GM18498 (cell line): ENCODE measurements around the gene POU2AF2.
A peak's percentile ranks its signal among the peaks of the same experiment; 100 is the strongest.
"Not testable (repeated sequence)": the region's sequence is repeated elsewhere in the genome, so short reads cannot be mapped to it uniquely, and the experiment has no call there.

Source experiments
- ATAC-seq: cut with Tn5 transposase; IDR thresholded peaks from one replicate; pipeline ENCODE4 v1.9.1; 2021; ENCODE audit warnings: mild to moderate bottlenecking, moderate library complexity; ENCODE audit not compliant: unreplicated experiment

POU2AF2 gene, protein sequence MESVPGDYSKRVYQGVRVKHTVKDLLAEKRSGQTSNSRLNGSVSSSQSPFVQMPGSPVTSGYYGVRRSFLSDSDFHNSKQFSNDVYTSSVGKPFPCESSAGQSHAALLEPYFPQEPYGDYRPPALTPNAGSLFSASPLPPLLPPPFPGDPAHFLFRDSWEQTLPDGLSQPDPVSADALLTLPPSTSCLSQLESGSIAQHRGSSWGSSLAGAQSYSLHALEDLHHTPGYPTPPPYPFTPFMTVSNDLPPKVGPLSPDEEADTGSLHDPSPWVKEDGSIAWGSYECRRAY

DNA sequence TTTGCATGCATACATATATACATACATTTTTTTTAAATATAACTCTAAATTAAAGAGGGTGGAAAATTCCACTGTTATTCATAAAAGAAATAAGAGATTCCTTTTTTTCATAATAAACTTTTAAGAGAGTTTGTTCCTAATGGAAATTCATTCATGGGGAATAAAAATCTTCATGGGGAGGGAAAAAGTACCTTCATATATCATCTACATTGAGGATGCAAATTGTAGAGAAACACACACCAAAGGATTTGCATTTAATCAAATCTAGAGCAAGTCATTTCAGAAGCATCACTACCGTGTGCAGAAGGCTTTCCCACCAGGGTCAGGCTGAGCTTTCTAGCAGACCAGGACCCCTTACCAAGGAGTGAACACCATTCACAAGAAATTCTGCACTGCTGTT, at the start of gene POU2AF2:
Gene POU2AF2, plus strand, starts transcription at position 301 of the 400 bp plus-strand sequence. CDS start 129 bp downstream, outside the sequence.
- ATAC-seq = no peak

DNA sequence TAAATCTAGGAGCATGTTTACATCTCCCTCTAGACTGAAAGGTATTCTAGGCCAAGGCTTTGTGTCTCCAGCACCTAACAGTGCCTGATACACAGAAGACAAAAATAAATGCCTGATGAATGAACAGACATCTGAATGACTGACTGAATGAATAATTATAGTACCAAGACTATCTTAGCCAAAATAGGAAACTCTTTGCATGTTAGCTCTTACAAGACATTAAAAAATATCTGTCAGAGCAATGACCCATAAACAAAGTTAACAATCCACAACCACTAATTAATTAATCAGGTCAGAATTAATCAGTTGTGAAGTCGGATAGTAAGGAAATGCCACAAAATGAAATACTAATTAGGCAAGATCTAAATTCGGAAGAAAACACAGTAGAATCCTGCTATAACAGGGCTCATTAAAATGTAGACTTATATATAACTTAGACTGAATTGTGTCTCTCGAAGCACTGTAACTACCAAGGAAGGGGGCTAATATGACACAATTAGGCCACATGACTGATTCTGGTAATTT, 45.5 kb upstream of the POU2AF2 start:
- no peak for ATAC-seq

GRCh38 chr11:111204211-111204610, 41.3 kb upstream of the POU2AF2 start:
- ATAC-seq = no peak

GRCh38 chr11:111205632-111206385, 39.7 kb upstream of the POU2AF2 start:
- no peak for ATAC-seq

- ATAC-seq = no peak
Measured at GRCh38 chr11:111206472-111206871, 39.1 kb upstream of the POU2AF2 start.

- no peak for ATAC-seq
Measured at GRCh38 chr11:111207213-111207612, 38.3 kb upstream of the POU2AF2 start.

DNA sequence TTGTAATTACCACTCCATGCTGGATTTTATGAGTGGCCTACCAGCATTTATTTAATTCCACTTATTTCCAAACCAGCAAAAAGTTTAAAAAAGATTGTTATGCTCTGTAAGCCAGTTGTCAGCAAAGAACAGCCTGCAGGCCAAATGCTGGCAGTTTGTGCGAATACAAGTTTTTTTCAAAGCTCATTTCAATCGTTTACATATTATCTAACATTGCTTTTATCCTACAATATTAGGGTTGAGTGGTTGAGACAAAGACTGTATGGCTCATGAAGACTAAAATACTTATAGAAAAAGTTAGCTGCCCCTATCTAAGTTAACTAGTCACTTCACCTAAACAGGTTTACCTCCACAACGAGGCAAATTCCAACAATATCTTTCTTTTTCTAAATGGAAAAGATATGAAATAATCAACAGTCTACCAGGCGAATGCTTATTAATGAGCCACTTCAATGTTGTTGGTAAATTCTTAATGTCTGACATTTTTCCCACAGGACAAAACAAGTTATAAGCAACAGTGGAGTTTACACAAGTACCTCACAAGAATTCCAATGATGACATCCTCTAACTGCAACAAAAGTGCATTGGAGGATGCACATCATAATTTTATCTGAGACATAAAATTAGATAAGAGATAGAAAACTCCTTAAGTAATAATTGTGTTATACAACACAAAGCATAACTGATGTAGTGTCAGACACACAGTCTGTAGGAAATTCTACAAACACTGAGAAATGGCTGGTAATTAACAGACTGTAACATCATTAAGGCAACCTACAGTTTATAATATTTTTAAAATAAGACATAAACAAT, 35.8 kb upstream of the POU2AF2 start:
- ATAC-seq = no peak

GRCh38 chr11:111213256-111213655, 32.3 kb upstream of the POU2AF2 start:
- ATAC-seq = no peak

DNA sequence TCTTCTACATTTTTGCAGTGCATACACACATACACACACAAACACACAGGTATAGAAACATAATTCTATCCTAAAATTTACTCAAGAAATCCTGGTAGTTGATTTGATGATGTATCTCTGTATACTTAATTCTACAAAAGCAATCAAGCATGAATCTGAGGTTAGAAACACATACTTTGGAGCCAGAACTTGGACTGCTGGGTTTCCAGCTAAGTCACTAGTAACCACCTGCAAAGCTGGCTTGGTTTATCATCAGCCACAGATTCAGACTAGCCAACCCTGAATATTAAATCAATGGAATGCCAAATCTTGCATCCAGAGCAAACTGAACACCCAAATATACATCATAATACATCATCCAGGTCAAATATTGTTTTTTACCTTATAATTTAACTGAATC, 24.8 kb upstream of the POU2AF2 start:
- ATAC-seq = no peak

DNA sequence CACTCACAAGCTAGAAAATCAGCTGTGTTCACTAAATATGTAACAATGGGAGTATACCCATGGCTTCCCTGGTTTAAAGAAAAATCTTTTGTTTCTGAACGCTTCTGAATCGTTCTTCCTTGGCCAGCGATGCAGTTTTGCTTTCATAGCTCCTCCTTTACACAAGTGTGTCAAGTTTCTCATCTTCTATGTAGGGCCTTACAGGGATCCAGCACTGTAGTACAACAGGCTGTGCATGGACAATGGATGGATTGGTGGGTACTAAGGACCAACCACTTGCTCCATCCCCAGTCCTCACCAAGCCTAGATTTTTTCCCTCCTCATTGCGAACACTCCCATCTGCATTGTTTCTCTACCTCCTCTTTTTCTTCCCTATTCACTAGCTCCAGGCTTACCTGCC, 24.3 kb upstream of the POU2AF2 start:
- no peak for ATAC-seq

- ATAC-seq = not testable (repeated sequence)
Measured at GRCh38 chr11:111221936-111222335, 23.6 kb upstream of the POU2AF2 start.

DNA sequence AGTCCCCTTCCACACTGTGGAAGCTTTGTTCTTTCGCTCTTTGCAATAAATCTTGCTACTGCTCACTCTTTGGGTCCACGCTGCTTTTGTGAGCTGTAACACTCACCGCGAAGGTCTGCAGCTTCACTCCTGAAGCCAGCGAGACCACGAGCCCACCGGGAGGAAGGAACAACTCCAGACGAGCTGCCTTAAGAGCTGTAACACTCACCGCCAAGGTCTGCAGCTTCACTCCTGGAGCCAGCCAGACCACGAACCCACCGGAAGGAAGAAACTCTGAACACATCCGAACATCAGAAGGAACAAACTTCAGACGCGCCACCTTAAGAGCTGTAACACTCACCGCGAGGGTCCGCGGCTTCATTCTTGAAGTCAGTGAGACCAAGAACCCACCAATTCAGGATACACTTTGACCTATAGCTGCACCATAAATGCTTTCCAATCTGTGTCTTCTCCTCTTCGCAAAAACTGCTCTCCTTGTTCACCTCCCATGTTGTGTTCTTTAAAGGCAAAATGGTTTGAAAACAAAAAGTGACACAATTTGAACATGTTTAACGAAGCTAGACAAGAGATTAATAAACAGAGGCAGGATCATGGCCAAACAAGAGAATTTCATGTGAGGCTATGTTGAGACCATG, 22.6 kb upstream of the POU2AF2 start:
- ATAC-seq = not testable (repeated sequence)

DNA sequence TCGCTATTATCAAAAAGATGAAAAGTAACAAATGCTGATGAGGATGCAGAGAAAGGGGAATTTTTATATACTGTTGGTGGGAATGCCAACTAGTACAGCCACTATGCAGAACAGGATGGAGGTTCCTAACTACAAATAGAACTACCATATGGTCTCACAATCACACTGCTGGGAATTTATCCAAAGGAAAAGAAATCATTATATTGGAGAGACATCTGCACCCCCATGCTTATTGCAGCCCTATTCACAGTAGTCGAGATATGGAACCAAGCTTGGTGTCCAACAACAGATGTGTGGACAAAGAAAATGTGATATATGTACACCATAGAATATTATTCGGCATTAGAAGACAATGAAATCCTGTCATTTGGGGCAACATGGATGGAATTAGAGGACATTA, 19.6 kb upstream of the POU2AF2 start:
- no peak for ATAC-seq

DNA sequence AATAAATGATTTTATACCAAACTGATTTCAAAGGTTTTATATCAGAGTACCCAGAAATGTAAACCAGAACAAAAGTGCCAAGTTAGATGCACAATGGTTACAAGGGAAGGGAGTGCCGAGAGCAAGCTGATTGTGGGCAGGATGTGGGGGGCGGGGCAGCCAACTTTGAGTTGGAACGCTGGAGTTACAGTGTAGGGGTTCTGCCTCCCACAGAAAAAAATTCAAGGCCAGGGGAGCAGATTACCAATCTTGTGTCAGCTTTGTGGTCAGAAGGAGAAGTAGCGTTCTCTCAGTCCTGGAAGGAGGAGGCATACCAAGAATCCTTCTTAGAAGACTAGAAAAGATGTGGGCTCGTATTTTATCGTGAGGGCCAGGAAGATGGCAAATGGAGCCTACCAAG, 15.9 kb upstream of the POU2AF2 start:
- no peak for ATAC-seq

- peak; percentile 42 for ATAC-seq
Measured at GRCh38 chr11:111230122-111230465, 15.4 kb upstream of the POU2AF2 start.

DNA sequence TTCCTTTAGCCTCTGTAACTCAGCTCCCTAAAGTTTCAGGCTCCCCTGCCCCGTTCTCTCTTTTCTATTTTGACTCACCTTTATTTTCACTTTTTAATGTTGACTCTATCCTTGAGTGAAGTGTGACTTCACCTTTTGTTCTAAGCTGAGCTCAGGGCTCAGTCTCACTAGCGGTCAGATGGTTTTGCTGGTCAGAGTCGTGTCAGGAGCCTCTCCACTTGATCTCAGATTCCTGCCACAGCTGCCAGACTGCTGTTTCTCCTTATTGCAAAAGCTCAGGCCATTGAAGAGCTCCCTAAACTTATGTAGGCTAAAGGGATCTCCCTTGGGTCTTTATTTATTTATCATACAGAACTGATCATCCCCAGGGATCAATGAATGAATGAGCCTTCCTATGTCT, 13.7 kb upstream of the POU2AF2 start:
- no peak for ATAC-seq

GRCh38 chr11:111236383-111236782, 9.1 kb upstream of the POU2AF2 start:
- ATAC-seq = no peak

- no peak for ATAC-seq
Measured at GRCh38 chr11:111237926-111238325, 7.6 kb upstream of the POU2AF2 start.

- no peak for ATAC-seq
Measured at GRCh38 chr11:111246956-111247355, 1.4 kb downstream of the POU2AF2 start.

DNA sequence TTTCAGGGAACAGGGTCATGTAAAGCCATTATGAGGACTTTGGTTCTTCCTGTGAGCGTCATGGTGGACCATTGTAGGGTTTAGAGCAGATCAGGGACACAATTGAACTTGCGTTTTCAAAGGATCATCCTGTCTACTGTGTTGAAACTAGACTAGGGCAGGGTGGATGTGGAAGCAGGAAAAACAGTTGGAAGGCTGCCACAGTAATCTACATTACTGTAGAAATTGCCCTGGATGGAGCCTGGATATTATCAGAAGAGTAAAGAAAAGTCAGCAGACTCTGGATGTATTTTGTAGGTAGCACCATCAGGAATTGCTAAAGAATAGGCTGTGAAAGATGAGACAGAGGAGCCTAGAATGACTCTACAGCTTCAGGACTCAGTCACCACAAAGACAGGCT, 5.4 kb downstream of the POU2AF2 start:
- no peak for ATAC-seq

GRCh38 chr11:111253131-111253530, 7.6 kb downstream of the POU2AF2 start:
- ATAC-seq = no peak
